CD4-positive, alpha-beta memory T cell (primary cell): Measurements from ENCODE around the gene BPIFA2. TPM values are rescaled to one million over a fixed set of nuclear protein-coding genes. Genes with fewer than 3 reads are reported as not detected.

Source experiments
- CTCF ChIA-PET: fragments of 350-600 bp; sonication (Branson Sonifier 250); formaldehyde crosslinking; loops from one replicate; lab custom pipeline; 2021; ENCODE audit warnings: inconsistent platforms; ENCODE audit not compliant: partially characterized antibody; lab: Charles Lee
- POLR2A ChIA-PET: fragments of 350-600 bp; sonication (Branson Sonifier 250); formaldehyde crosslinking; loops from one replicate; lab custom pipeline; 2021; ENCODE audit not compliant: partially characterized antibody; lab: Charles Lee
- DNase-seq, 5 donors: peaks; one replicate each; pipeline versions ENCODE4 v3.0.0 to v3.0.0-alpha.2; 2020 to 2022; ENCODE audit warnings: mixed read lengths in 1 of 5
- H3K27ac ChIP-seq: one replicate; pipeline ENCODE4 v1.7.0; 2013; ENCODE audit warnings: low read depth, low read length
- H3K27me3 ChIP-seq: 2 replicates; pipeline ENCODE4 v1.7.0; 2013; ENCODE audit warnings: mild to moderate bottlenecking, low read length, moderate library complexity; ENCODE audit not compliant: insufficient read depth
- H3K36me3 ChIP-seq: 2 replicates; pipeline ENCODE4 v1.7.0; 2013; ENCODE audit warnings: mild to moderate bottlenecking, low read length, moderate library complexity; ENCODE audit not compliant: insufficient read depth
- H3K4me1 ChIP-seq: 2 replicates; pipeline ENCODE4 v1.7.0; 2013; ENCODE audit warnings: mild to moderate bottlenecking, low read length, moderate library complexity; ENCODE audit not compliant: insufficient read depth
- H3K4me3 ChIP-seq, 2 donors: one replicate each; pipeline ENCODE4 v1.7.0; 2013; ENCODE audit warnings: low read length in 2 of 2, mild to moderate bottlenecking in 1 of 2
- H3K9me3 ChIP-seq, 2 donors: one replicate each; pipeline ENCODE4 v1.7.0; 2013; ENCODE audit warnings: low read length in 2 of 2, control low read depth in 1 of 2; ENCODE audit not compliant: control insufficient read depth in 1 of 2
- H3K27ac Mint-ChIP-seq, 7 donors: one replicate each; pipeline ENCODE4 v1.8.0; 2020 to 2021; ENCODE audit warnings: mixed read lengths in 7 of 7, mild to moderate bottlenecking in 6 of 7, inconsistent platforms in 3 of 7, moderate library complexity in 3 of 7
- H3K27me3 Mint-ChIP-seq, 2 donors: one replicate each; pipeline ENCODE4 v1.8.0; 2020 to 2021; ENCODE audit warnings: mixed read lengths in 2 of 2
- H3K36me3 Mint-ChIP-seq, 2 donors: one replicate each; pipeline ENCODE4 v1.8.0; 2020 to 2021; ENCODE audit warnings: mixed read lengths in 2 of 2, inconsistent platforms in 1 of 2, mild to moderate bottlenecking in 1 of 2
- H3K4me1 Mint-ChIP-seq, 4 donors: one replicate each; pipeline ENCODE4 v1.8.0; 2020 to 2021; ENCODE audit warnings: mixed read lengths in 4 of 4, mild to moderate bottlenecking in 1 of 4
- H3K4me3 Mint-ChIP-seq, 8 donors: one replicate each; pipeline ENCODE4 v1.8.0; 2020 to 2021; ENCODE audit warnings: mixed read lengths in 8 of 8, mild to moderate bottlenecking in 7 of 8, moderate library complexity in 6 of 8, inconsistent platforms in 3 of 8
- H3K9me3 Mint-ChIP-seq, 8 donors: one replicate each; pipeline ENCODE4 v1.8.0; 2020 to 2021; ENCODE audit warnings: mixed read lengths in 8 of 8, mild to moderate bottlenecking in 5 of 8, inconsistent platforms in 3 of 8, moderate library complexity in 1 of 8
- intact Hi-C: fragments of 100-400 bp; cut with micrococcal nuclease; formaldehyde crosslinking; loops from one replicate; pipeline ENCODE4 v1.15.1; 2023
- polyA plus RNA-seq, 2 donors: library from polyadenylated mRNA; unstranded; fragments of 300-500 nt; fragmentation: Illumina TruSeq; gene quantifications; one replicate each; pipeline ENCODE4 v1.2.3, GENCODE V29; 2021
- total RNA-seq, 2 experiments: library from RNA; stranded (reverse); gene quantifications; one replicate each; pipeline ENCODE4 v1.2.3, GENCODE V29; 2021

The BPIFA2 gene
- total and polyA plus RNA-seq, 4 experiments from 2014 or later = not detected

- CTCF ChIA-PET = no interaction called here
- no peaks in the 10 kb centered on the region for H3K9me3 ChIP-seq
- H3K27ac Mint-ChIP-seq = no peak overlapping the region
- H3K4me1 ChIP-seq = no peaks in the 10 kb centered on the region
- H3K27me3 ChIP-seq = no peaks in the 10 kb centered on the region
- H3K4me1 Mint-ChIP-seq = no peaks in the 10 kb centered on the region
- peaks cover 0 to 4% (median 0%) of the 10 kb centered on the region in 8 donors for H3K9me3 Mint-ChIP-seq
- H3K36me3 ChIP-seq = no peaks in the 10 kb centered on the region
- H3K4me3 ChIP-seq = no peak overlapping the region
- H3K27me3 Mint-ChIP-seq = peaks cover 12 to 31% of the 10 kb centered on the region in 2 donors
- DNase-seq = no peak
- intact Hi-C loops = no loop called here
- H3K4me3 Mint-ChIP-seq = no peak overlapping the region
- H3K27ac ChIP-seq = no peak overlapping the region
- peaks cover 0 to 6% of the 10 kb centered on the region in 2 donors for H3K36me3 Mint-ChIP-seq
- POLR2A ChIA-PET = no interaction called here
Measured at GRCh38 chr20:33127422-33128097, 40.4 kb upstream of the BPIFA2 start.

- no peaks in the 10 kb centered on the region for H3K27me3 ChIP-seq
- H3K27ac Mint-ChIP-seq = no peak overlapping the region
- H3K4me1 Mint-ChIP-seq = no peaks in the 10 kb centered on the region
- no peak overlapping the region for H3K4me3 Mint-ChIP-seq
- H3K9me3 Mint-ChIP-seq = no peaks in the 10 kb centered on the region
- ChIA-PET POLR2A (no interaction called here), CTCF (no interaction called here)
- DNase-seq = no peak
- H3K36me3 ChIP-seq = no peaks in the 10 kb centered on the region
- H3K36me3 Mint-ChIP-seq = no peaks in the 10 kb centered on the region
- peaks cover 6 to 25% of the 10 kb centered on the region in 2 donors for H3K27me3 Mint-ChIP-seq
- intact Hi-C loops = no loop called here
- no peaks in the 10 kb centered on the region for H3K4me1 ChIP-seq
- no peaks in the 10 kb centered on the region for H3K9me3 ChIP-seq
- H3K4me3 ChIP-seq = no peak overlapping the region
- no peak overlapping the region for H3K27ac ChIP-seq
Measured at GRCh38 chr20:33130568-33131061, 37.3 kb upstream of the BPIFA2 start.

GRCh38 chr20:33131949-33132473 is 35.9 kb upstream of the BPIFA2 start:
- Mint-ChIP-seq H3K36me3 (no peaks in the 10 kb centered on the region), H3K9me3 (peaks cover 0 to 2% (median 0%) of the 10 kb centered on the region in 8 donors), H3K4me3 (no peak overlapping the region), H3K4me1 (no peaks in the 10 kb centered on the region), H3K27me3 (peaks cover 6 to 20% of the 10 kb centered on the region in 2 donors), H3K27ac (no peak overlapping the region)
- intact Hi-C loops = no loop called here
- Histone ChIP-seq H3K4me3 (no peak overlapping the region), H3K27me3 (no peaks in the 10 kb centered on the region), H3K36me3 (no peaks in the 10 kb centered on the region), H3K9me3 (no peaks in the 10 kb centered on the region), H3K27ac (no peak overlapping the region), H3K4me1 (no peaks in the 10 kb centered on the region)
- CTCF ChIA-PET = no interaction called here
- DNase-seq = no peak
- POLR2A ChIA-PET = no interaction called here

GRCh38 chr20:33132513-33133372 is 35.2 kb upstream of the BPIFA2 start:
- Mint-ChIP-seq H3K4me3 (no peak overlapping the region), H3K4me1 (no peaks in the 10 kb centered on the region), H3K27me3 (peaks cover 6 to 17% of the 10 kb centered on the region in 2 donors), H3K9me3 (peaks cover 0 to 2% (median 0%) of the 10 kb centered on the region in 8 donors), H3K27ac (no peak overlapping the region), H3K36me3 (no peaks in the 10 kb centered on the region)
- Histone ChIP-seq H3K4me1 (no peaks in the 10 kb centered on the region), H3K36me3 (no peaks in the 10 kb centered on the region), H3K27me3 (no peaks in the 10 kb centered on the region), H3K27ac (no peak overlapping the region), H3K4me3 (no peak overlapping the region), H3K9me3 (no peaks in the 10 kb centered on the region)
- intact Hi-C loops = no loop called here
- CTCF ChIA-PET = no interaction called here
- no peak for DNase-seq
- POLR2A ChIA-PET = no interaction called here

- no peaks in the 10 kb centered on the region for H3K36me3 Mint-ChIP-seq
- Histone ChIP-seq H3K27ac (no peak overlapping the region), H3K9me3 (no peaks in the 10 kb centered on the region), H3K36me3 (no peaks in the 10 kb centered on the region), H3K4me3 (no peak overlapping the region), H3K4me1 (no peaks in the 10 kb centered on the region), H3K27me3 (no peaks in the 10 kb centered on the region)
- DNase-seq = no peak
- POLR2A ChIA-PET = no interaction called here
- peaks cover 6 to 16% of the 10 kb centered on the region in 2 donors for H3K27me3 Mint-ChIP-seq
- no peak overlapping the region for H3K27ac Mint-ChIP-seq
- H3K4me3 Mint-ChIP-seq = no peak overlapping the region
- intact Hi-C loops = no loop called here
- H3K9me3 Mint-ChIP-seq = peaks cover 0 to 2% (median 0%) of the 10 kb centered on the region in 8 donors
- CTCF ChIA-PET = no interaction called here
- no peaks in the 10 kb centered on the region for H3K4me1 Mint-ChIP-seq
Measured at GRCh38 chr20:33133373-33133941, 34.5 kb upstream of the BPIFA2 start.

- ChIA-PET POLR2A (no interaction called here), CTCF (no interaction called here)
- no peaks in the 10 kb centered on the region for H3K4me1 Mint-ChIP-seq
- H3K27me3 Mint-ChIP-seq = peaks cover 0 to 2% of the 10 kb centered on the region in 2 donors
- no peak overlapping the region for H3K4me3 Mint-ChIP-seq
- no peak overlapping the region for H3K27ac Mint-ChIP-seq
- intact Hi-C loops = no loop called here
- Histone ChIP-seq H3K4me1 (no peaks in the 10 kb centered on the region), H3K36me3 (no peaks in the 10 kb centered on the region), H3K27ac (no peak overlapping the region), H3K4me3 (no peak overlapping the region), H3K9me3 (no peaks in the 10 kb centered on the region), H3K27me3 (no peaks in the 10 kb centered on the region)
- DNase-seq = no peak
- no peaks in the 10 kb centered on the region for H3K36me3 Mint-ChIP-seq
- H3K9me3 Mint-ChIP-seq = peaks cover 0 to 2% (median 0%) of the 10 kb centered on the region in 8 donors
Measured at GRCh38 chr20:33137195-33137594, 30.8 kb upstream of the BPIFA2 start.

GRCh38 chr20:33139467-33139866 is 28.5 kb upstream of the BPIFA2 start:
- POLR2A ChIA-PET = no interaction called here

More at GRCh38 chr20:33139467-33139866, 28.5 kb upstream of the BPIFA2 start:
- H3K9me3 ChIP-seq = no peaks in the 10 kb centered on the region
- Mint-ChIP-seq H3K4me1 (no peaks in the 10 kb centered on the region), H3K9me3 (peaks cover 0 to 2% (median 0%) of the 10 kb centered on the region in 8 donors), H3K36me3 (no peaks in the 10 kb centered on the region), H3K27me3 (peaks cover 0 to 4% of the 10 kb centered on the region in 2 donors), H3K4me3 (no peak overlapping the region), H3K27ac (no peak overlapping the region)
- DNase-seq = no peak
- H3K4me3 ChIP-seq = no peak overlapping the region
- no peaks in the 10 kb centered on the region for H3K4me1 ChIP-seq
- no peaks in the 10 kb centered on the region for H3K36me3 ChIP-seq
- H3K27ac ChIP-seq = no peak overlapping the region
- H3K27me3 ChIP-seq = no peaks in the 10 kb centered on the region
- intact Hi-C loops = no loop called here
- CTCF ChIA-PET = no interaction called here
